ENCODE data around the gene RNF149.

The RNF149 gene

DNA sequence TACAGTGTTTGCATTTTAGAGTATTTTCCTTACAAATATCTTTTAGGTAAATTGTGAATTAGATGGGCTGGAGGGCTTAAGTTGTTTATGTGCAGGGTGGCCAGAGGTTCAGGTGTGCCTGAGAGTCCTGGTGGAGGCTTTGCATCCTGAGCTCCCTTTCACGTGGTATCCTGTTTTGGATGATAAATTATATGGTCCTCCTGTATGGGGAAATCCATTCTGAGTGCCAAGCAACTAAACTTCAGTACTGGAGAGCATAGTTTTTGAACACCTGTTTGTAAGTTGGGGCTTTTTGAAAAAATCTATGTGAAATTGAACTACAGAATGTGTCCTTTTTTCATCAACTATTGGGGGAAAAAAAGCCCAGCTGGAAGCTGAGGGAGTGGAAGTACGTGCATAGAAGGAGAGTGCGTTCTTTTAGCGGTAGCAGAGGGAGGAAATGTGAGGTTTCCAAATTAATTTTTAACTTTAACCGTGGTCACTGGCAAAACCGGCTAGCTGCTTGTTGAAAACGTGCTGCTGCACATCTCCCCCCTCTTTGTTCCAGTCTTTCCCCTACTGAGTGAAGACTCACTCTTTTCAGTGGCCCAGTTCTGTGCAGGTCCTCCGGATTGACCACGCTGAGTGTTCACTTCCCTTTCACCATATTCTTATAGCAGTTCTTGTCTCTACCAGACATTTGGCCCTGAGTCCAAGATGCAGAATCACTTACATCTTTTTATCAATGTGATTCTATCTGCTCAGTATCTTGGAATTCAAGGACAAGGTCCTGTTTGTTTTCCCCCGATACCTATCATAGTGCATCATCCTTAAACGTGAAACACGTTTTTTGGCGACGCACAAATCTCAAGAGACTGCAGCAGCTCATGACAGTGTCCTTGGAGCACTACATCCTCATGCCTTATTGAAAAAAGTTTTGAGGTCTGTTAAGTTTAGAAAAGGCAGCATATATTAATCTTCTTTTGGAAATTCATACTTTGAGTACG lies 40.5 kb downstream of the RNF149 start:
- DNase-seq (ENCODE audit: extremely low read depth, low read depth), result no peak
- TF ChIP-seq, protein P1, sequence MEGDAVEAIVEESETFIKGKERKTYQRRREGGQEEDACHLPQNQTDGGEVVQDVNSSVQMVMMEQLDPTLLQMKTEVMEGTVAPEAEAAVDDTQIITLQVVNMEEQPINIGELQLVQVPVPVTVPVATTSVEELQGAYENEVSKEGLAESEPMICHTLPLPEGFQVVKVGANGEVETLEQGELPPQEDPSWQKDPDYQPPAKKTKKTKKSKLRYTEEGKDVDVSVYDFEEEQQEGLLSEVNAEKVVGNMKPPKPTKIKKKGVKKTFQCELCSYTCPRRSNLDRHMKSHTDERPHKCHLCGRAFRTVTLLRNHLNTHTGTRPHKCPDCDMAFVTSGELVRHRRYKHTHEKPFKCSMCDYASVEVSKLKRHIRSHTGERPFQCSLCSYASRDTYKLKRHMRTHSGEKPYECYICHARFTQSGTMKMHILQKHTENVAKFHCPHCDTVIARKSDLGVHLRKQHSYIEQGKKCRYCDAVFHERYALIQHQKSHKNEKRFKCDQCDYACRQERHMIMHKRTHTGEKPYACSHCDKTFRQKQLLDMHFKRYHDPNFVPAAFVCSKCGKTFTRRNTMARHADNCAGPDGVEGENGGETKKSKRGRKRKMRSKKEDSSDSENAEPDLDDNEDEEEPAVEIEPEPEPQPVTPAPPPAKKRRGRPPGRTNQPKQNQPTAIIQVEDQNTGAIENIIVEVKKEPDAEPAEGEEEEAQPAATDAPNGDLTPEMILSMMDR (IDR thresholded peaks at IDR 0.05; ENCODE audit: low read depth, low read length), result no peak

DNA sequence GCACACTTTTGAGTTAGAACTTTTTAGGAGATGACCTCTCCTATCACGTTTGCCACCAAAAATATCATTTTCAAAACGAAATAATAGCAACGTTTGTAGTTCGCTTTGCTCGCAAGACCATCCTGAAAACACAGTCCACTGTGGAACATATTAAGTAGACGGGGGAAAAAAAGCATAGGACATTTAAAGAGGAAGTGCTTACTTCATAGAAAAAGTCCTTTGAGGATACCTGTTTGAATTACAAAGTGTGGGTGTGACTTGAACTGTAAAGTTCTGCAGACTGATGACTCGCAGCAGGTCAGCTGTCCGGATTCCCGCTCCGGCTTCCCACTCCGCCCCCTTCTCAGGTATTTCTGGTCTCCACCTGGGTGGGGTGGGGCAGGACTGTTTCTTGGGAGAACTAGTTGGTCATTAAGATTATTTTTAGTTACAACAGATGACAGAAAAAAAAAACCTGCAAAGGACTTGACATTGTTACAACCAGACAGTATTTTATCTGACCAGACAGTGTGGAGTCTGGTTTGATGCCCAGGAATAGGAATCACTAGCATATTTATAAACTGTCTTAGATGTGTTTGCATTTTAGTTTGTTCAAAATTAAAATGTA lies 42.5 kb downstream of the RNF149 start:
- no peak for DNase-seq (ENCODE audit: extremely low read depth, low read depth)

DNA sequence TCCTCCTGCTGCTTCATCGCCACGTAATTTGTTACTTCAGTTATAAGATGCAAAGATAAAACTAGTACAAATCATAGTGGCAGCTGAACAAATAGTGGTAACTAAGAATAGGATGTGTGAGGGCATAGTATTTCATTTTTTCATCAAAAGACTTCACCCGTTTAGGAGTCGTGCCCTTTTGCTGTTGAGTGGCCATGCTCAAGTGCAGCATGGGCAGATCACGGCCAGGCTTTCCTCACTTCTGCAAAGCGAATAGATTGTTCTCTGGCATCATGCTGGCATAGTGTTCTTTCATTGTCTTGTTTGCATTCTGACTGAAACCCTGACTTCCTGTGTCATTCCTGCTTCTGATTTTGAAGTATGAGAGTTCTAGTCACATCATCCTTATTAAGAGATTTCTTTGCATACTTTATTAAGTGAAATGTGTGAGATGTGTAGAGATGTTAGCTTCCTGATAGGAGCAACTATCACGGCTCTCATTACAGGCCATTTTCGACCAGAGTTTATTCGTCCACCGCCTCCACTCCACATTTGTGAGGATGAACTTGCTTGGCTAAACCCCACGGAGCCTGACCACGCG lies 44.1 kb downstream of the RNF149 start:
- TF ChIP-seq, protein P1 (IDR thresholded peaks at IDR 0.05; ENCODE audit: low read depth, low read length), result no peak
- no peak for DNase-seq (ENCODE audit: extremely low read depth, low read depth)

More for the DNA sequence above, 42.5 kb downstream of the RNF149 start:
- TF ChIP-seq, protein P1 (IDR thresholded peaks at IDR 0.05; ENCODE audit: low read depth, low read length), result no peak

GRCh38 chr2:101263377-101263800 lies 45.1 kb downstream of the RNF149 start:
- TF ChIP-seq, protein P1 (IDR thresholded peaks at IDR 0.05; ENCODE audit: low read depth, low read length), result no peak
- no peak for DNase-seq (ENCODE audit: extremely low read depth, low read depth)

- no peak for DNase-seq (ENCODE audit: extremely low read depth, low read depth)
- TF ChIP-seq, protein P1 (IDR thresholded peaks at IDR 0.05; ENCODE audit: low read depth, low read length), result no peak
Observed at GRCh38 chr2:101262142-101262541, 46.4 kb downstream of the RNF149 start.

GRCh38 chr2:101258804-101259203 lies 49.7 kb downstream of the RNF149 start:
- DNase-seq (ENCODE audit: extremely low read depth, low read depth), result no peak
- TF ChIP-seq, protein P1 (IDR thresholded peaks at IDR 0.05; ENCODE audit: low read depth, low read length), result no peak

DNA sequence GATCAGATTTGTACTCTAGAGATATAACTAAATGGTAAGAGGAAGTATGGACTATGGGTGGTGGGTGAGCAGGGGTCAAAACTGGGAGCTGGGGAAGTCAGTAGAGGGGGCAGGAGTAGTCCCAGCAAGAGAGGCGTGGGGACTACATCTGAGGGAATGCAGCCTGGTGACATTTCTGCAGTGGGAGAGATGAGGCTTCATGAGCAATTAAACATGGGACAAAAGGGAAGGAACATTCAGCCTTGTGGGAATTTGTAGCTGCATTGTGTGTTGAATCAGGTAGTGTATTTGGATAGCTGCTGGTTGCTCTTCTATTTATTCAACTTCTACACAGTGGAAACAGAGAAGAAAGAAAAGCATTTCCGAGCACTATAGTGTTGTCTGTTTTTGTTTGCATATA lies 52.2 kb downstream of the RNF149 start:
- no peak for DNase-seq (ENCODE audit: extremely low read depth, low read depth)
- TF ChIP-seq, protein P1 (IDR thresholded peaks at IDR 0.05; ENCODE audit: low read depth, low read length), result no peak

Measured in AG09319 (cell line).